GM21367 (cell line): ENCODE data around the gene LRRC51.
"Not testable (repeated sequence)": the region's sequence is repeated elsewhere in the genome, so short reads cannot be mapped to it uniquely, and the experiment has no call there.

Source experiments
- ATAC-seq: cut with Tn5 transposase; IDR thresholded peaks from one replicate; pipeline ENCODE4 v1.9.1; 2021; ENCODE audit not compliant: unreplicated experiment

LRRC51 gene

DNA sequence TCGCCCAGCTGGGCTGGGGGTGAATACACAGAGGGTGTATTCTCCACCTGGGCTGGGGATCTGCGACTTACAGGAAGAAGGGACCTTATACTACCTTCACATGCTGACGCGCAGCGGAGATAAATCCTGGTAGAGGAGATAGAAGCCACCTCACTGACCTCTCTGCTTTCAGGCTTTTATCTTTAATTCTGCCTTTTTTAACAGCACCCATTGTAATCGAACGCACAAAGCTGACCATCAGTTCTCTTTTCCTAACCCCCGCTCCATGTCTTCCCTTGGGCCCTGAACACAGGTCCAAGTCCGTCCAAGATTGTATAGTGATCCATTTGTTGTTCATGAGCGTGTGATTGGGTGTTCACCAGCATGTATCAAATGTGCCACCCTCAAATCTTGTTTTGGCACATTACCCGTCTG is 23.1 kb downstream of the LRRC51 start:
- no peak for ATAC-seq

DNA sequence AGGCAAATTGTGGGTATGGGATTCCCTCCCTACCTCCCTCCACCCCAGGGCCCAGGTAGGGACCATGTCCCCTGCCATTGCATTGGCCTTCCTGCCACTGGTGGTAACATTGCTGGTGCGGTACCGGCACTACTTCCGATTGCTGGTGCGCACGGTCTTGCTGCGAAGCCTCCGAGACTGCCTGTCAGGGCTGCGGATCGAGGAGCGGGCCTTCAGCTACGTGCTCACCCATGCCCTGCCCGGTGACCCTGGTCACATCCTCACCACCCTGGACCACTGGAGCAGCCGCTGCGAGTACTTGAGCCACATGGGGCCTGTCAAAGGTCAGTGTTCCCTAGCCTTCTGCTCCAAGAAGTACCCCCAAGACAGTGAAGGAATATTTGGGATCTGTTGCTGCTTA is 25.2 kb downstream of the LRRC51 start, which contains the start of gene TOMT:
Gene TOMT (plus strand): TSS at position 37 of the 400 bp plus-strand sequence. CDS start 28 bp downstream, at position 65.
- no peak for ATAC-seq

DNA sequence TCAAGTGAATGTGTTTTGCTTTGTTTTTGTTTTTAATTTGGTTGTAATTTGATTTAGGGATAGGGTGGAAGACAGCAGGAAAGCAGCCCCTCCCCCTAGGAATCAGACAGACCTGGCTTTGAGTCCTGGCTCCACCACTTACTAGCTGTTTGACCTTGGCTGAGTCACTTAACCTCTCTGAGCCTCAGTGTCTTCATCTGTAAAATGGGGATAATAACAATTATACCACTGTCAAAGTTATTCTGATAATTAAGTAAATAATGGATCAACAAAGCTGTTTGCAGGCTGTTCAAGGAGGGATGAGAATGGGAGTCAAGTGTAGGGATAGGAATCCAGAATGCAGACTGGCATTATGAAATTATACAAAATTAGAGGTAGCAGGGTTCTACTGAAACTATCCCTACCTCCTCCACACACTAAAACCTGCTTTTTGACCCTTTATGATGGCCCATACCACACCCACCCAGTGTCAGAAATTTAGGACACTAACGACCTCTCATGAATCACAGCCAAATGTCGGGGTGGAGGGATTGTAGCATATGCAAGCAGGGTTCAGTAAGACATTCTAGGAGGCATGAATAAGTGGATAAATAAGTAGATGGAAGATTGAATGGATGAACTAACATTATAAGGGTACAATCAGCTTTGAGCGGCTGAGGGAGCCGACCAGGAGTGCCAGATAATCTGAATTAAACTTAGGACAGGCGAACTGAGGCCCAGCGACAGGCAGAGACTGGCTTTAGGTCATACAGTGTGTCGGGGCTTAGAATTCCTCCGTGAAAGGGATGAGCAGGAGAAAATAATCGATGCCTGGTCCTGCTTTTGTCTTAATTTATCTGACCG is 30.9 kb downstream of the LRRC51 start:
- ATAC-seq, result no peak

DNA sequence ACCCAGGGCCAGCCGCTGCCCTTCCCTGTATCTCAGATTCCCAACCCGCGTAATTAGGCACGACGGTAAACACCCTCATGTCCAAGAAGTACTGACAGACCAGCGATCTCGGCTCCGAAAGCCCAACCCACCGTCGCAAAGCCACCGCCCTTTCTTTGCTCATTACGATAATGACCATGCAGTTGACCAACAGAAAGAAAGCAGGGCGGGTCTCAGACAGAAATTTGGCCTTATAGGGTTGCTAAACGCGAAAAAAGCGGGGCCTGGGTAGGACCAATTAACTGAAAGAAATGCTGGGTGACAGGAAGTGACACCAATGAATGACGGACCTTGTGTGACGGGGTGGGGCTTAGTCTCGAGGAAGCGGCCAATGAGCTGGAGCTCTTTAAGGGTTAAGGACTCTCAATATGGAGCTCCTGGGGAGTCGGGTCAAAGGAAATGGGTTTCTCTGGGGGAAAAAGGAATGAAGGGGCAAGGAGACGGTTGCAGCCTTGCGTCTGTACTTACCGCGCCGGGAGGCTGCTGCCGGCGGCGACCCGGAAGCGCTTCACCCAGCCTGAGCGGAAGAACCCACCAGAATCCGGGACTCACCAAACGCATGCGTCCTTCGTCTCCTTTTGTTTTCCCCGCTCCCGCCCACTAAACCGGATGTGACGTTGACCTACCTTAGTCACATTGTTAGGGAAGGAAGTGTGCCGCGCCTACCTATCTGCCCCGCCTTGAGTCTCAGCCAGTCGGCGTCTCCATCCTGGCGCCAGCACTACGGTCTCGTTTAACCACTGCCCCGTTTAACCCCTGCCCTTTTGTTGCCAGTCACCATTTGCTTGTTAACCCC is 31.7 kb downstream of the LRRC51 start, which contains the start of gene ANAPC15:
Gene ANAPC15 (minus strand): TSS at position 553 of the 835 bp plus-strand sequence. CDS start 1,419 bp downstream, outside the sequence.
- peak; percentile 72 for ATAC-seq

DNA sequence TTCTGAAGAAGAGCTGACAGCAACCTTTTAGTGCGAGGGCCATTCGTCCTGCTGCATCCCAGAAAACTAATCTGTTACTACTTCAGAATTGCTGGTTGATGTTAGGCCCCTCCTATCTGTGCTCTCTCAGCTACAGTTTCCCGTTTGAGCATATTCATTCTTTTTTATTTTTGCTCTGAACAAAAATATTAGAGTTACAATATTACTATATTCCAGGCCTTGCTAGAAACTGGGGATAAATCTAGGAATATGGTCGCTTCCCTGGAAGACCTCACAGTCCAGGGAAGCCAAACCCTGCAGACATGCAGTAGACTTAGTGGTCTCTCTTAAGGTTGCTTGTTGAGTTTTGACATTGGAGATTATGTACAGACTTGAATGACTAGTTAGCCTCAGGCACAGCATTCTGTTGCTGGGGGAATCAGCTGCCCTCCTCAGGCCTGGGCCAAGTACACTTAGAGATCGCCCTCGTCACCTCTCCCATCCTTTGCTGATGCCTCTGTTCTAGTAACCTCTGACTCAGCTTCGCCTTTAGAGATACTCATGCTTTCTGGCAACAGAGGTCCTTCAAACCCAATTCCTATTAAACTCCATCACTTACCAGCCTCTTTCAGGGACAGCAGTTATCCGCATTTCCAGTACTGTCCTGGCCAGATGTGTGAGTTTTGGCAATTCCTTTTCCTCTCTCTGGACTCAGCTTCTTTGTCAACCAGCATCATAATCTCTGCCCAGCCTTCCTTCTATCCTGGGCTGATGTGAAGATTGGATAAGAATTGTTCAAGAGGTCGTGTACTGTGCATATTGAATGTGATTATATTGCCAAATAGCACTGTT is 32.5 kb downstream of the LRRC51 start:
- ATAC-seq, result no peak

DNA sequence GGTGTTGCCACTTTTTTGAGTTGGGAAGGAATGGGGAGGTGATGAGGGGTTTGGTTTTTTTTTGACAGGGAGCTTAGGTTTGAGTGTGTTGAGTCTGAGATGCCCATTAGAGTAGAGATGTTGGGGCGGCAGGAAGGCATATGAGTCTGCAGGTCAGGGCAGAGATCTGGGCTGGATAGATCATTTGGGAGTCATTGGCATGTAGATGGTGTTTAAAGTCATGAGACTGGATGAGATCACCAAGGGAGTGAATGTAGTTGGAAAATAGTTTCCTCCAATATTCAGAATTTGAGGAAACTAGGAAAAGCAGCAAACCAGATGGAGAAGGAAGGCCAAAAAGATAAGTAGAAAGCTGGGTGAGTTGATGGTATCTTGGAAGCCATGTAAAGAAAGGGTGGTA is 33.9 kb downstream of the LRRC51 start:
- no peak for ATAC-seq

DNA sequence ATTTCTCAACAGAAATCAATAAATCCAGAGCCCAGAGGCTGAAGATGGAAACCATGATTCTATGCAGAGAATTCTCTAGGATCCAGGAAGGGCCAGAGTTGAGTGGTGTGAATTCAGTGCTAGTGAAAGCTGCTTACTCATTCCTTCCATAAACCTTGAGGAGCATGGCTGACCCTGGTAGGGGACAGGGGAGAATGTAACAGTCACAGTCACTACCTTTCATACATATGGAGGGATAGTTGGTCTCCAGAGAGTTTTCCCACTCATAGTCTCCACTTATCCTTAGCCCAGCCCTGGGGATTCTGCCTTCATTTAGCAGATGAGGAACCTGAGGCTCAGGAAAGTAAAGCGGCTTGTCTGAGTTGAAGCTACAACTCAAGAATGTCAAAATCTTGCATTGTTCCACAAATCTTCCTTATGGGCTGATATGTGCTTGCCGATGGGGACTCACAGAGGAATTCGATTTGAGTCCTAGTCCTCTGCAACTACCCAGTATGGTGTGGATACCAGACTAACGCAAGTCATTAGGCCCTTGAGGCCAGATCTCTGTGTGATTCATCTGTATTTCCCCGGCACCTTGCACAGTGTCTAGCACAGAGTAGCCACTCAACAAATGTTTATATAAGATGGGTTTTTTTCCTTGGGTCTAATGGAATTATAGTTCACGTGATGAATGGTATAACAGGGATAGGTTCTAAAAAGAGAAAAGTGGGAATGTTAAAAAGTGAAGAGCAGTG is 35.5 kb downstream of the LRRC51 start:
- ATAC-seq, result no peak

DNA sequence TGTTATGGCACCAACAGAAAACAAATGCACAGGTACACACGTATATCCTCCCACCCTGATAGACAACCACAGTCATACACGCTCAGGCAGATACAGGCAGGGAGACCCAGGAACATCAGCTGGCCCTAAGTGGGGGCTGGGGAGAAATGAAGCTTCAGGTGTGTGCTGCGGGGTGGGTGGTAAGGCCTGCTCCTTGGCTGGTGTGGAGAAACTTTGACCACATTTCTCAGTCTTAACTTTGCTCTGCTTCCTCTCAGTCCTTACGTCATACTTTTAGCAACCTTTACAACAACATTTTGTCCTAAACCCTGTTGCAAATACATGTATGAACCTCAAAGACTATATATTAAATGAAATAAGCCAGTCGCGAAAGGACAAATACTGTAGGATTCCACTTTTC is 38.5 kb downstream of the LRRC51 start:
- ATAC-seq, result no peak

DNA sequence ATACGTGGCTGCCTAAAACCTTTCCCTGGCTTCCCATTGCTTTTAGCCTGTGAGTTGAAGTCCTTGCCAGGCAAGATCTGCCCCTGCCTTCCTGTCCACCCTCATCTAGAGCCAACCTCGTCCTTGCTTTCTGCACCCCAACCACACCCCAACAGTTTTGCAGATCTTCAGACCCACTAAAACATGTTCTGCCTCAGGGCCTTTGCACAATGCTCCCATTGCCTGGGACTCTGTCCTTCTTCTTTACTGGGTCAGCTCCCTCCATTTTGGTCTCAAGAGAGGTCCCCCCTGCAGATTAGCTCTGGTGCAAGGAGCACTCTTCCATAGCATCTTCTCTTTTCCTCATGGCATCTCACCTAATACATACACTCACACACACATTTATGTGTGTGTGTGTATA is 40.3 kb downstream of the LRRC51 start:
- no peak for ATAC-seq

DNA sequence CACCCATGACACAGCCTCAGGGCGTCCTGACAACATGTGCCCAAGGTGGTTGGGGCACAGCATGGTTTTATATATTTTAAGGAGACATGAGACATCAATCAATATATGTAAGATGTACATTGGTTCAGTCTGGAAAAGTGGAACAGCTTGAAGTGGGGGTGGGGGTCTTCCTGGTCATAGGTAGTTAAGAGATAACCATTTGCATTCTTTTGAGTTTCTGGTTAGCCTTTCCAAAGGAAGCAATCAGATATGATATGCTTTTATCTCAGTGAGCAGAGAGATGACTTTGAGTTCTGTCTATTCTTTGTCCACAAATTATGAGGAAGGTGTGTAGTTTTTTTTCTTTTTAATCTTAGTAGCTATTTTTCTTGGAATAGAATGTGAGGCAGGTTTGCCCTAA is 42.0 kb downstream of the LRRC51 start:
- ATAC-seq, result no peak

DNA sequence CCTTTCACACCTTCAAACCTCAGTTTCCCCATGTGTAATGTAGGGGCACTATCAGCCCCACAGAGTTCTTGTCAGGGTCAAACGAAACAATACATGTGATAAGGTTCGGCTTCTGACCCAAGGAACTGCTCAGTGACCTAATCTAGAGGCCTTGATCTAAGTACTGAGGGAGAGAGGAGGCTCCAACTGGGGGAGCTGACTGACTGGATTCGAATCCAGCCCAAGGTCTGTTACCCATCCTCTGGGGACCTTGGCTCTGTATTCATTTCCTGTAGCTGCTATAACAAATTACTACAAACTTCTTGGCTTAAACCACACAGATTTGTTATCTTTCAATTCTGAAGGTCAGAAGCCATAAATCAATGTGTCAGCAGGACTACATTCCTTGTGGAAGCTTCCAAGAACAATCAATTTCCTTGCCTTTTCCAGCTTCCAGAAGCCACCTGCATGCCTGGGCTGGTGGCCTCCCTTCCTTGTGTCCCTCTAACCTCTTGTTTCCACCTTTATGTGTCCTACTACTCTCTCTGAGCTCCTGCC is 42.5 kb downstream of the LRRC51 start:
- ATAC-seq, result no peak

DNA sequence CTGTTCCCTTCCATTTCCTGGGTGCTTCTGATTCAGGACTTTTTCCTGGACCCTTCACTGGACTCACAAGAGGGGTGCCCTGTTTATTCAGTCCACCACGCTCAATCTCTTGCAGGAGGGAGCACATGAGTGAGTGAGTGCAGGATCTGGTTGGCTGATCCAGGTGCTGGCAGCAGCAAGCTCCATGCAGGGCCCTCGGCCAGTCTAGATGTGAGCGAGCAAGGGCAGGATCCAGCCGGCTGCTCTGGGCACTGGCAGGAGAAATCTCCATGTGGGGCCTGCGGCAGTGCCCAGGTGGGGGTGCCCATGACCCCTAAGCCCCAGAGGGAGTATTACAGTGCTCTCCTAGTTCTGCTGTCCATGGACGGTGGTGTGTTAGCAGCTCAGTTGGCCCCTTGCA is 43.4 kb downstream of the LRRC51 start:
- ATAC-seq, result no peak

DNA sequence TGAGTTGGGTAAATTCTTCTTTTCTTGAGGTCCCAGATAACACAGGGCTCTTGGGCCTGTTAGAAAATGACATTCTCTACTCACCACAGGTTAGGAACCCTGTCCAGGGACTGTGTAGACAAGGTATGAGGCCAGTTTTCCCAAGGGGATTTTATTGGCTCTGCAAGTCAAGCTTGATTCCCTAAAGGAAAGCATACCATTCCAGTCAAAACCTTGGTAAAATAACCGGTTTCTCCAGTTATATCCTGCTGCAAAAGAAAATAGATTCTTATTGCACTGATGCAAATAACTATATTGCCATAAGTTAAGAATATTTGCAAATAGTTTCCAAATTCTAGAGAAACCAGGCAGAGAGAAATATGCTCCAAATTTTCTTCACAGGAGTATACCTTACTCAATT is 45.3 kb downstream of the LRRC51 start:
- ATAC-seq, result no peak

DNA sequence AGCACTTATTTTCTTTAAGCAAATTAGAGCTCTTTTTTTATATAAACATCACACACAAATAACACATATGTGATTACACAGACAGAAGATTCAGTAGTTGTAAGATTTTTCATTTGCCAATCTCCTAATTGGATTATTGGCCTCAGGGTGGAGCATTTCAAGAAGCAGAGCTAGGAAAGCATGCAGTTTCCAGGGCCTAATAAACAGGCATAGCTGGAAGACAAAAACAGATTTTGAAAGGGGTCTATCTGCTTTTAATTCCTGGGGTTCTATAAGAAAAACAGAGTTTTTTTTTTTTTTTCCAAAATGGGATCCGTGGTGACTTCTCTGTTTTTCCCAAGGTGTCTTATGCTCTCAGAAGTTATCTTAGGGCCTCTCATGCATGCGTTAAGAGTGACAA is 47.3 kb downstream of the LRRC51 start:
- no peak for ATAC-seq

DNA sequence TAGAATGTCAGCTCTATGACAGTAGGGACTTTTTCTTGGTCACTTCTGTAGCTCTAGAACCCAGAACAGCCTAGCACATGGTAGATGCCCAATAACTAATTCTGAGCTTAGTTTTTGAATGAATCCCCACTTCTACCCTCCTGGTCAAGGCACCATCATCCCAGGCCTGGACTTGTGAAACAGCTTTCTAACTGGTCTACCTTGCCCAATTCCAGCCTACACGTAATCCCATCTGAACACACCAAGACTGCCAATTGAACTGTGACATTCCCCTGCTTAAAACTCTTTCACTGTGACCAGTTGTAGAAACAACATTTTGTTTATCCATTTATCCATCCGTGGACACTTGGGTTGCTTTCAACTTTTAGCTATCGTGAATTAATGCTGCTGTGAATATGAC is 48.7 kb downstream of the LRRC51 start:
- ATAC-seq, result no peak

DNA sequence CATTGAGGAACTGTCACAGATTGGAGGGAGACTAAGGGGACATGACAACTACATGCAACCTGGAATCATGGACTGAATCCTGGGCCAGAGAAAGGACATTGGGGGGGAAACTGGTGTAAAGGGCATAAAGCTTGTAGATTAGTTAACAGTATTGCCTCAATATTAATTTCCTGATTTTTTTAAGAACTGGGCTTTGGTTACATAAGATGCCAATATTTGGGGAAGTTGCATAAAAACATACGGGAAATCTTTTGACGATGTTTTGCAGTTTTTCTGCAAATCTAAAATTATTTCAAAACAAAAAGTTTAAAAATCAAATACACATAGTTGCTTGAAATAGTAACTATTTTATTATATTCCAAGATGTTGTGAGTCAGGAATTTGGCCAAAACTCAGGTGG is 52.0 kb downstream of the LRRC51 start:
- no peak for ATAC-seq

DNA sequence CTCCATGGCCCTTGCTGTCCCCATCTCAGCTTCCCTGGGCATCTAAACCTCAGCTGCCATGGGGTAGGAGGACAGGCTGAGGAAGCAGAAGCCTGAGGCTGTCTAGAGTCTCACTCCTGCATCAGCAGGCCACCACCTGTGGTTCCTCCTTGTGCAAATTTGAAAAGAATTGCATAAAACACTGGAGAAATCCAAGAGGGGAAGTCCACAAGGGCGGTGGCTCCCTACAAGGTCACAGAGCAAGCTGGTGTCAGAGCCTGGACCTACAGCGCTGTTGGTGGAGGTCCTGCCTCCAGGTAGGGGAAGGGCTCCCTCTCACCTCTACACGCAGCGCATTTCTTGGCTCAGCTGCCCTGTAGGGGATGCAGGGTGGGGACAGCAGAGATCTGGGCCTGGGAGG is 54.8 kb downstream of the LRRC51 start, which contains the start of gene FOLR3:
Gene FOLR3 (plus strand): TSS at position 253 of the 400 bp plus-strand sequence. CDS start 228 bp downstream, outside the sequence.
- not testable (repeated sequence) for ATAC-seq

DNA sequence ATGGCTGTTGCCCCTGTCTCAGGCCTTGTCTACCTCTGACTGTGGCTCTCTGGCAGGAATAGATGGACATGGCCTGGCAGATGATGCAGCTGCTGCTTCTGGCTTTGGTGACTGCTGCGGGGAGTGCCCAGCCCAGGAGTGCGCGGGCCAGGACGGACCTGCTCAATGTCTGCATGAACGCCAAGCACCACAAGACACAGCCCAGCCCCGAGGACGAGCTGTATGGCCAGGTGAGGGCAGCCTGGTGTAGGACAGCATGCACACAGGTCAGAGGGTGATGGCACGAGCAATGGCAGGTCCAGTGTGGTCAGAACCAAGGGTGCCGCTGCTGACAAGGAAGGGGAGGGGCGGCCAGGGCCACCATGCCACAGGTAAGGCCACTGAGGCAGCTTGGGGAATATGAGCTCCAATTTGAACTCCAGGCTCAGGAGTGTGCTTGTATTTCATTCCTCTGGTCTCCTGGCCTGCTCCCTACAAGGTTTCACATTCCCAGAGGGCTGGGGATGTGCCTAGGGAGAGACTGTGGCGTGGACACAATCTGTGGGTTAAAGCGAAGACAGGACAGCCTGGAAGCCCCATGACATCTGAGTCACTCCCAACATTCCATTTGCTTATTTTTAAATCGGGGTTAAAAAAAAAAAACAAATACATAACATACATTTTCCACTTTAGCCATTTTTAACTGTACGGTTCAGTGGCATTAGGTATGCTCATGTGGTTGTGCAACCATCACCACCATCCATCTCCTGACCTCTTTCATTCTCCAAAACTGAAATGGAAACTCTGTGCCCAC is 55.4 kb downstream of the LRRC51 start:
- no peak for ATAC-seq

DNA sequence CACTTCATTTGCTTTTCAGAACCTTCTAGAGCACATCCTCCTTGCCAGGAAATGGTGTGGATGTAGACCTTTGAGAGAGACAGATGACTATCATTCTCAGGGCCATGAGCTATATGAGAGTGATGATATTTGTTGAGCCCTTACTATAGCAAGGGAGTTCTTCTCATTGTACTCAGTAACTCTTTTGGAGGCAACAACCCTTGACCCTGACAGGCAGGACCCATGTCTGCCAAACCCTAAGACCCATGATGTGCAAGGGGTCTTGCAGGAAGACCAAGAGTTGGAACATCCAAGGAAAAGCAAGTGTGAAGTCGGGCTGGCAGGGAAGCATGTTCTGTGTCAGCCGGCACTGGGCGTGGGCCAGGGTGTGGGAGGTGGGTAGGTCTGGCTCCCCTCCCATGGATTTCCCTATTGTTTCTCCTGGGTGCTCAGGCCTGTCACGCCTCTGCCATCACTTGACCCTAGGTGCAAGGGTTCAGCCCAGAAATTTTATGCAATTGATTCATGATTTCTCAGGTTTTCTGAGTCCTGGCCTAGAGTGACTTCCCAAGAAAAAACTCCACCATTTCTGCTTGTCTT is 56.1 kb downstream of the LRRC51 start:
- no peak for ATAC-seq
